Nephron progenitor cell (in vitro differentiated cells): ENCODE measurements around the gene SEC16A.
A peak's percentile ranks its signal among the peaks of the same experiment; 100 is the strongest.

Experiments
- DNase-seq: peaks from one replicate; pipeline ENCODE4 v3.0.0; 2021
- H3K27ac Mint-ChIP-seq: 2 replicates; pipeline ENCODE4 v1.8.0; 2021; ENCODE audit warnings: mild to moderate bottlenecking, moderate library complexity, mixed read lengths
- H3K27me3 Mint-ChIP-seq: 2 replicates; pipeline ENCODE4 v1.8.0; 2021; ENCODE audit warnings: mild to moderate bottlenecking, low read depth, mixed read lengths; ENCODE audit not compliant: poor library complexity
- H3K36me3 Mint-ChIP-seq: 2 replicates; pipeline ENCODE4 v1.8.0; 2021; ENCODE audit warnings: low read depth, mixed read lengths
- H3K4me1 Mint-ChIP-seq: 2 replicates; pipeline ENCODE4 v1.8.0; 2021; ENCODE audit warnings: mixed read lengths
- H3K4me3 Mint-ChIP-seq: 2 replicates; pipeline ENCODE4 v1.8.0; 2021; ENCODE audit warnings: mild to moderate bottlenecking, moderate library complexity, mixed read lengths
- H3K9me3 Mint-ChIP-seq: 2 replicates; pipeline ENCODE4 v1.8.0; 2021; ENCODE audit warnings: mild to moderate bottlenecking, moderate library complexity, mixed read lengths
- TF ChIP-seq, protein P1 (sequence below): fragments of 200-600 bp; sonication (generic); IDR thresholded peaks from 2 replicates; pipeline ENCODE4 v1.5.0; 2021; ENCODE audit warnings: antibody characterized with exemption

The SEC16A gene

GRCh38 chr9:136436055-136436634 lies 46.7 kb downstream of the SEC16A start:
- Mint-ChIP-seq H3K9me3 (no peaks in the 10 kb centered on the region), H3K27me3 (no peaks in the 10 kb centered on the region), H3K27ac (peak overlapping the region; percentile 87), H3K4me3 (peak overlapping the region; percentile 87), H3K4me1 (peaks cover 35% of the 10 kb centered on the region), H3K36me3 (peaks cover 25% of the 10 kb centered on the region)
- TF ChIP-seq, protein P1, sequence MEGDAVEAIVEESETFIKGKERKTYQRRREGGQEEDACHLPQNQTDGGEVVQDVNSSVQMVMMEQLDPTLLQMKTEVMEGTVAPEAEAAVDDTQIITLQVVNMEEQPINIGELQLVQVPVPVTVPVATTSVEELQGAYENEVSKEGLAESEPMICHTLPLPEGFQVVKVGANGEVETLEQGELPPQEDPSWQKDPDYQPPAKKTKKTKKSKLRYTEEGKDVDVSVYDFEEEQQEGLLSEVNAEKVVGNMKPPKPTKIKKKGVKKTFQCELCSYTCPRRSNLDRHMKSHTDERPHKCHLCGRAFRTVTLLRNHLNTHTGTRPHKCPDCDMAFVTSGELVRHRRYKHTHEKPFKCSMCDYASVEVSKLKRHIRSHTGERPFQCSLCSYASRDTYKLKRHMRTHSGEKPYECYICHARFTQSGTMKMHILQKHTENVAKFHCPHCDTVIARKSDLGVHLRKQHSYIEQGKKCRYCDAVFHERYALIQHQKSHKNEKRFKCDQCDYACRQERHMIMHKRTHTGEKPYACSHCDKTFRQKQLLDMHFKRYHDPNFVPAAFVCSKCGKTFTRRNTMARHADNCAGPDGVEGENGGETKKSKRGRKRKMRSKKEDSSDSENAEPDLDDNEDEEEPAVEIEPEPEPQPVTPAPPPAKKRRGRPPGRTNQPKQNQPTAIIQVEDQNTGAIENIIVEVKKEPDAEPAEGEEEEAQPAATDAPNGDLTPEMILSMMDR, result no peak
- no peak for DNase-seq

DNA sequence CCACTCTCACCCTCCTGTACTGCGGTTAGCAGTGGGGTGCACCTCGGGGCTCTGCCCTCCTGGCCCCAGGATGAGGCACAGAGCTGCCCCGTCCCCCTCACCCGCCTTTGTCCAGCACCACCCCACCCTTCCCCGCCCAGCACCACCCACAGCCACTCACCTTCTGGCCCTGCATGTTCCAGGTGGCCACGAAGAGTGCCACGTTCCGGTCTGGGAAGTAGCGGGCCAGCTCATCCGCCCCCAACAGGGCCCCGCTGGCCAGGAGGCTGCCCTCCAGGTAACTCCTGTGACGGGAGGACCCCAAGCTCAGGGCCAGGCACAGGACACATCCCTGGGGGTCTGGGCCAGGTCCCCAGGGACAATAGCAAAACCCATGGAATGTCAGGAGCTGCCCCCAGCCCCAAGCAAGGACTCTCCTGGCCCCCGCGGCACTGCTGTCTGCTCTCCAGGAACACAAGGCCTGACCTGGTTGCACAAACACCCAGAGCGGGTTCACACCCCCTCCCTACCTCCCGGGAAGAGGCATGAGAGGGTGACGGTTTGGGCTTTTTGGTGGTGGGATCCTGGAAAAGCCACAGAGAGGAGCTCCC lies 48.2 kb downstream of the SEC16A start:
- Mint-ChIP-seq H3K4me1 (peaks cover 29% of the 10 kb centered on the region), H3K9me3 (no peaks in the 10 kb centered on the region), H3K27me3 (no peaks in the 10 kb centered on the region), H3K27ac (no peak overlapping the region), H3K4me3 (no peak overlapping the region), H3K36me3 (peaks cover 14% of the 10 kb centered on the region)
- DNase-seq, result no peak
- TF ChIP-seq, protein P1, result no peak

- Mint-ChIP-seq H3K27ac (no peak overlapping the region), H3K9me3 (no peaks in the 10 kb centered on the region), H3K27me3 (no peaks in the 10 kb centered on the region), H3K4me1 (peaks cover 29% of the 10 kb centered on the region), H3K36me3 (peaks cover 14% of the 10 kb centered on the region), H3K4me3 (no peak overlapping the region)
- no peak for DNase-seq
- TF ChIP-seq, protein P1, result no peak
These were observed 48.8 kb downstream of the SEC16A start for GRCh38 chr9:136433849-136434579.

GRCh38 chr9:136433043-136433715 lies 49.7 kb downstream of the SEC16A start:
- H3K27ac Mint-ChIP-seq, result no peak overlapping the region
- peaks cover 26% of the 10 kb centered on the region for H3K4me1 Mint-ChIP-seq
- no peaks in the 10 kb centered on the region for H3K27me3 Mint-ChIP-seq
- no peaks in the 10 kb centered on the region for H3K9me3 Mint-ChIP-seq
- DNase-seq, result no peak
- H3K36me3 Mint-ChIP-seq, result peaks cover 19% of the 10 kb centered on the region
- TF ChIP-seq, protein P1, result no peak
- no peak overlapping the region for H3K4me3 Mint-ChIP-seq

DNA sequence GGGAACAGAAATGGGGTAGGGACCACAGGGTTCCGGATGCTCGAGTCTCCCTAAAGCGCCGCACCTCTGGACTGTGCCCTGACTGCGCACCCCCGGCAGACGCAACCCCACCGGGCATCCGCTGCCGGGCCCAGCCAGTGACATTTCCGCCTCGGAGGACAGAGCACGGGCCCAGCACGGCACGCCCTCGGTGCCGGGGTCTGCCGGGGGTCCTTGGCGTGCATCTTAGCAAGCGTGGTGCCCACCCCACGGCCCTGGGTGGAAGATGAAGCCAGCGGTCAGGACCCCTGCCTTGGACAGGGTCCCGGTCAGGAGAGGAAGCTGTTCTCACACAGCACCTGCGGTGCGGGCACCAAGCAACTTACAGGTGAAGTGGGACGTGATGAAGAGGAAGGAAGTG lies 50.2 kb downstream of the SEC16A start:
- H3K4me1 Mint-ChIP-seq, result peaks cover 20% of the 10 kb centered on the region
- DNase-seq, result no peak

More for the DNA sequence above, 50.2 kb downstream of the SEC16A start:
- TF ChIP-seq, protein P1, result no peak
- Mint-ChIP-seq H3K27me3 (no peaks in the 10 kb centered on the region), H3K9me3 (no peaks in the 10 kb centered on the region), H3K27ac (no peak overlapping the region), H3K4me3 (no peak overlapping the region), H3K36me3 (peaks cover 19% of the 10 kb centered on the region)
